Vagina (tissue), 2 donors: ENCODE measurements around the gene FAM43B. TPM values are rescaled to one million over a fixed set of nuclear protein-coding genes. Genes with fewer than 3 reads are reported as not detected.

Source experiments
- DNase-seq, 2 donors: peaks; one replicate each; pipeline ENCODE4 v3.0.0-alpha.2; 2017; ENCODE audit errors: extremely low spot score in 2 of 2
- H3K27ac ChIP-seq: fragments of 200-600 bp; sonication (generic); one replicate; pipeline ENCODE4 v1.5.1; 2019
- H3K27me3 ChIP-seq: fragments of 200-600 bp; sonication (generic); one replicate; pipeline ENCODE4 v1.5.1; 2019
- H3K36me3 ChIP-seq, 2 donors: fragments of 200-600 bp; sonication (generic); one replicate each; pipeline ENCODE4 v1.5.1; 2017 to 2019
- H3K4me1 ChIP-seq: fragments of 200-600 bp; sonication (generic); one replicate; pipeline ENCODE4 v1.5.1; 2019
- H3K4me3 ChIP-seq, 2 donors: fragments of 200-600 bp; sonication (generic); 1 replicate in 1 of 2; 2 replicates in 1 of 2; pipeline ENCODE4 v1.5.1; 2016 to 2019
- H3K9me3 ChIP-seq: fragments of 200-600 bp; sonication (generic); one replicate; pipeline ENCODE4 v1.5.1; 2019
- CTCF ChIP-seq, 3 experiments: fragments of 450-650 bp in 2 of 3; fragments of 200-600 bp in 1 of 3; sonication (generic) in 1 of 3; IDR thresholded peaks; one replicate each; pipeline ENCODE4 v1.5.1; 2017 to 2019; ENCODE audit warnings: antibody characterized with exemption in 3 of 3, mild to moderate bottlenecking in 2 of 3, moderate library complexity in 2 of 3
- POLR2A ChIP-seq, 2 donors: fragments of 450-650 bp; IDR thresholded peaks; one replicate each; pipeline ENCODE4 v1.6.1; 2017; ENCODE audit warnings: antibody characterized with exemption in 2 of 2, mild to moderate bottlenecking in 2 of 2, moderate library complexity in 2 of 2
- POLR2AphosphoS5 ChIP-seq, 2 donors: sonication (generic); formaldehyde crosslinking; IDR thresholded peaks; one replicate each; pipeline ENCODE4 v1.9.0; 2017; ENCODE audit warnings: antibody characterized with exemption in 2 of 2, mild to moderate bottlenecking in 2 of 2, low read depth in 1 of 2; ENCODE audit not compliant: insufficient read depth in 1 of 2
- intact Hi-C: fragments of 100-400 bp; cut with DNase I; formaldehyde crosslinking; loops from one replicate; pipeline ENCODE4 v1.15.1; 2023
- total RNA-seq: library from RNA; depleted of rRNA; stranded (reverse); fragments of >200 nt; gene quantifications from one replicate; pipeline ENCODE4 v1.2.3, GENCODE V29; 2016

FAM43B gene
- total RNA-seq, 1 donor from 2014 or later: not detected

- no peaks in the 10 kb centered on the region for H3K9me3 ChIP-seq
- intact Hi-C loops: no loop called here
- no peaks in the 10 kb centered on the region for H3K4me1 ChIP-seq
- H3K27me3 ChIP-seq: no peaks in the 10 kb centered on the region
- DNase-seq: no peak
- no peak overlapping the region for H3K4me3 ChIP-seq
- H3K27ac ChIP-seq: no peak overlapping the region
- no peaks in the 10 kb centered on the region for H3K36me3 ChIP-seq
- TF ChIP-seq CTCF (IDR thresholded peaks at IDR 0.05) (peak in 1 of 3 experiments; percentile 10), POLR2A (IDR thresholded peaks at IDR 0.05) (no peak), POLR2AphosphoS5 (IDR thresholded peaks at IDR 0.05; ENCODE audit: insufficient read depth in 1 of 2, low read depth in 1 of 2) (no peak)
Observed at GRCh38 chr1:20575541-20576336, 23.4 kb downstream of the FAM43B start.

DNA sequence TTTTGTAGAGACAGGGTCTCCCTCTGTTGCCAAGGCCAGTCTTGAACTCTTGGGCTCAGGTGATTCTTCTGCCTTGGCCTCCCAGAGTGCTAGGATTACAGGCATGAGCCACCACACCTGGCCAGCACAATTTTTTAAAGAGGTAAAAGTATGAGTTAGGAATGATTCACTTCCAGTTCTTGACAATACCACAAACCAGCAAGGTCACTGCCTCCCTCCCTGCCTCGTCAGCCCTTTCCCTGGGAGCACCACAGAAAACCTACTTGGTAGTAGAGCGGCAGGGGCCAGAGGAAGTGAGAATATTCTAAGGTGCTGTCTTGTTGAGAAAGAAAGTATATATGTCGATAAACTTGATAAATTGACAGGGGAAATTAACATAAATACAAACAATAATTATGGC, 25.7 kb downstream of the FAM43B start:
- H3K36me3 ChIP-seq: no peaks in the 10 kb centered on the region
- no peaks in the 10 kb centered on the region for H3K27me3 ChIP-seq
- no peak overlapping the region for H3K27ac ChIP-seq
- no peak overlapping the region for H3K4me3 ChIP-seq
- intact Hi-C loops: no loop called here
- no peak for DNase-seq
- no peaks in the 10 kb centered on the region for H3K9me3 ChIP-seq
- TF ChIP-seq CTCF (IDR thresholded peaks at IDR 0.05): no peak
- TF ChIP-seq POLR2A (IDR thresholded peaks at IDR 0.05): no peak
- TF ChIP-seq POLR2AphosphoS5 (IDR thresholded peaks at IDR 0.05; ENCODE audit: insufficient read depth in 1 of 2, low read depth in 1 of 2): no peak
- no peaks in the 10 kb centered on the region for H3K4me1 ChIP-seq

DNA sequence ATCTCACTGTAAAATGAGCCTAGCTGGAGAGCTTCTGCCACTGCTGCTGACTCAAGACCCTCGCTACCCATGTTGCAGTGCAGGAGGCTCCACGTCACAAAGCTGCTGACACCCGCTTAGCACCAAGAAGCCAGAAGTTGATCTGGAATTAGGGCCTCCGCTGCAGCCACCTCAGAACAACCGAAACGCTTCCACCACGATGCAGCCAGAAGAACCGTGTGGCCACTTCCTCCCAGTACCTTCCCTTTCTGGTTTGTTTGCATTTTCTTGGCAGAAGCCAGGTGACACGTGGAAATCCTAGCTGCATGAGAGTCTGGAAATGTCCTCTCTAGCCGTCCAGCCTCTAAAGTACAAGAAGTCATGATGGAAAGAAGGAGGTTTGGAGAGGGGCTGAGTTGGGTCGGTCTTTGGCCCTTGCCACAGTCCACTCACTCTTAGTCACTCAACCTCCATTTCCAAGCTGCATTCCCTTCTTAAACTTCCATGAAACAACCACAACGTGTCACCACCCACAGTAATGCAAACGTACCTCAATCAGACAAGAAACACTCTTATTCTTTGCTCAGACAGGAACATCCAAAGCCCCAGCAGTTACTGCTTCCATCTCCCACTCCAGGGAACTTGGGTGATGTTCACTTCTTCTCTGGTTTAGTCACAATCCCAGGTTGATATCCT, 26.5 kb downstream of the FAM43B start:
- TF ChIP-seq CTCF (IDR thresholded peaks at IDR 0.05): no peak
- no peak for TF ChIP-seq POLR2A (IDR thresholded peaks at IDR 0.05)
- no peak for TF ChIP-seq POLR2AphosphoS5 (IDR thresholded peaks at IDR 0.05; ENCODE audit: insufficient read depth in 1 of 2, low read depth in 1 of 2)
- no peaks in the 10 kb centered on the region for H3K27me3 ChIP-seq
- intact Hi-C loops: no loop called here
- H3K36me3 ChIP-seq: no peaks in the 10 kb centered on the region
- no peak overlapping the region for H3K27ac ChIP-seq
- H3K9me3 ChIP-seq: no peaks in the 10 kb centered on the region
- no peaks in the 10 kb centered on the region for H3K4me1 ChIP-seq
- no peak for DNase-seq
- no peak overlapping the region for H3K4me3 ChIP-seq

GRCh38 chr1:20584890-20585289, 32.5 kb downstream of the FAM43B start:
- no peak for DNase-seq
- TF ChIP-seq POLR2AphosphoS5 (IDR thresholded peaks at IDR 0.05; ENCODE audit: insufficient read depth in 1 of 2, low read depth in 1 of 2) (no peak), CTCF (IDR thresholded peaks at IDR 0.05) (no peak), POLR2A (IDR thresholded peaks at IDR 0.05) (no peak)
- Histone ChIP-seq H3K27ac (no peak overlapping the region), H3K4me3 (no peak overlapping the region), H3K4me1 (peaks cover 15% of the 10 kb centered on the region), H3K9me3 (no peaks in the 10 kb centered on the region), H3K36me3 (no peaks in the 10 kb centered on the region), H3K27me3 (no peaks in the 10 kb centered on the region)
- intact Hi-C loops: no loop called here
